ENCODE measurements around the gene WTAP.
"Not testable (repeated sequence)": the region's sequence is repeated elsewhere in the genome, so short reads cannot be mapped to it uniquely, and the experiment has no call there.

WTAP gene

GRCh38 chr6:159726918-159727716, at the start of gene WTAP:
TSS of gene WTAP (plus strand) at chr6:159727506. CDS start at chr6:159736266, 8,760 bp downstream.
- DNase-seq: peak; percentile 91

- no peak for DNase-seq
Observed at GRCh38 chr6:159677506-159678165, 49.7 kb upstream of the WTAP start.

- DNase-seq: no peak
Observed at GRCh38 chr6:159678574-159678973, 48.7 kb upstream of the WTAP start.

- DNase-seq: no peak
Observed at GRCh38 chr6:159679091-159680077, 47.9 kb upstream of the WTAP start.

GRCh38 chr6:159680104-159680503, 47.2 kb upstream of the WTAP start:
- DNase-seq: no peak

- no peak for DNase-seq
Observed at GRCh38 chr6:159681191-159681880, 46.0 kb upstream of the WTAP start.

GRCh38 chr6:159682295-159682694, 45.0 kb upstream of the WTAP start:
- DNase-seq: no peak

- no peak for DNase-seq
Observed at GRCh38 chr6:159682810-159683209, 44.5 kb upstream of the WTAP start.

GRCh38 chr6:159684013-159684304, 43.3 kb upstream of the WTAP start:
- no peak for DNase-seq

- DNase-seq: no peak
Observed at GRCh38 chr6:159686040-159686439, 41.3 kb upstream of the WTAP start.

GRCh38 chr6:159686703-159687102, 40.6 kb upstream of the WTAP start:
- no peak for DNase-seq

- no peak for DNase-seq
Observed at GRCh38 chr6:159687341-159687740, 40.0 kb upstream of the WTAP start.

- DNase-seq: no peak
Observed at GRCh38 chr6:159688266-159688905, 38.9 kb upstream of the WTAP start.

- DNase-seq: no peak
Observed at GRCh38 chr6:159689001-159689400, 38.3 kb upstream of the WTAP start.

GRCh38 chr6:159690135-159690534, 37.2 kb upstream of the WTAP start:
- not testable (repeated sequence) for DNase-seq

- DNase-seq: peak; percentile 81
Observed at GRCh38 chr6:159691133-159691962, 36.0 kb upstream of the WTAP start.

- no peak for DNase-seq
Observed at GRCh38 chr6:159691963-159692287, 35.4 kb upstream of the WTAP start.

GRCh38 chr6:159692303-159693127, 34.8 kb upstream of the WTAP start:
- peak; percentile 39 for DNase-seq

- DNase-seq: peak; percentile 87
Observed at GRCh38 chr6:159693128-159693893, 34.0 kb upstream of the WTAP start, which contains the start of gene SOD2. TSS of gene SOD2 (minus strand) at chr6:159693241. CDS start at chr6:159693167, 74 bp downstream.
